SK-N-SH (cell line): Measurements from ENCODE around the gene MYLK.
A peak's percentile ranks its signal among the peaks of the same experiment; 100 is the strongest.

ENCODE experiments used
- CTCF ChIP-seq: fragments of 200-600 bp; sonication (generic); IDR thresholded peaks from 2 replicates; pipeline ENCODE4 v1.6.1; 2017; ENCODE audit warnings: antibody characterized with exemption, mild to moderate bottlenecking, moderate library complexity
- FOXJ3 ChIP-seq: sonication (generic); formaldehyde crosslinking; IDR thresholded peaks from 2 replicates; pipeline ENCODE4 v1.5.1; 2020; ENCODE audit warnings: mild to moderate bottlenecking, missing genetic modification reagents
- JUND ChIP-seq: IDR thresholded peaks from 2 replicates; pipeline ENCODE4 v1.4.0; 2012
- REST ChIP-seq: IDR thresholded peaks from 2 replicates; pipeline ENCODE4 v1.6.1; 2012; ENCODE audit warnings: mild to moderate bottlenecking, low read depth, low read length, moderate library complexity

GRCh38 chr3:123602325-123602724 lies 281.8 kb downstream of the MYLK start:
- peak; percentile 82 for TF ChIP-seq JUND
- no peak for TF ChIP-seq CTCF
- 0 out of 2 replicates have a peak, but pooled peaks have one; percentile 42 for TF ChIP-seq REST
- no peak for TF ChIP-seq FOXJ3 (CRISPR knock-in tag)
